GM19351 (cell line): ENCODE measurements around the gene ATG16L2.
"Not testable (repeated sequence)": the region's sequence is repeated elsewhere in the genome, so short reads cannot be mapped to it uniquely, and the experiment has no call there.

Source experiments
- ATAC-seq: cut with Tn5 transposase; IDR thresholded peaks from one replicate; pipeline ENCODE4 v1.9.1; 2021; ENCODE audit warnings: mild to moderate bottlenecking, moderate library complexity; ENCODE audit not compliant: unreplicated experiment

The ATG16L2 gene

GRCh38 chr11:72779495-72780128, 34.6 kb upstream of the ATG16L2 start:
- no peak for ATAC-seq

- ATAC-seq: no peak
Observed at GRCh38 chr11:72780296-72781062, 33.7 kb upstream of the ATG16L2 start.

GRCh38 chr11:72781063-72781312, 33.2 kb upstream of the ATG16L2 start:
- no peak for ATAC-seq

GRCh38 chr11:72781313-72782080, 32.7 kb upstream of the ATG16L2 start:
- no peak for ATAC-seq

GRCh38 chr11:72782081-72782920, 31.9 kb upstream of the ATG16L2 start:
- ATAC-seq: no peak

- no peak for ATAC-seq
Observed at GRCh38 chr11:72783144-72783905, 30.9 kb upstream of the ATG16L2 start.

GRCh38 chr11:72784662-72785061, 29.5 kb upstream of the ATG16L2 start:
- no peak for ATAC-seq

- peak; percentile 18 for ATAC-seq
Observed at GRCh38 chr11:72786305-72787215, 27.7 kb upstream of the ATG16L2 start.

GRCh38 chr11:72787216-72788104, 26.8 kb upstream of the ATG16L2 start:
- ATAC-seq: peak; percentile 75

GRCh38 chr11:72788241-72788640, 26.0 kb upstream of the ATG16L2 start:
- no peak for ATAC-seq

GRCh38 chr11:72789493-72790131, 24.6 kb upstream of the ATG16L2 start:
- ATAC-seq: no peak

- not testable (repeated sequence) for ATAC-seq
Observed at GRCh38 chr11:72791228-72791627, 23.0 kb upstream of the ATG16L2 start.

GRCh38 chr11:72792437-72793021, 21.7 kb upstream of the ATG16L2 start:
- ATAC-seq: no peak

GRCh38 chr11:72793076-72793424, 21.2 kb upstream of the ATG16L2 start:
- no peak for ATAC-seq

- peak; percentile 92 for ATAC-seq
Observed at GRCh38 chr11:72793425-72794367, 20.5 kb upstream of the ATG16L2 start, which contains the start of gene STARD10. TSS of gene STARD10 (minus strand) at chr11:72794047. CDS start at chr11:72781181, 12,866 bp downstream.

- ATAC-seq: no peak
Observed at GRCh38 chr11:72798361-72798760, 15.8 kb upstream of the ATG16L2 start.
